ENCODE data around the gene CEP350.

DNA sequence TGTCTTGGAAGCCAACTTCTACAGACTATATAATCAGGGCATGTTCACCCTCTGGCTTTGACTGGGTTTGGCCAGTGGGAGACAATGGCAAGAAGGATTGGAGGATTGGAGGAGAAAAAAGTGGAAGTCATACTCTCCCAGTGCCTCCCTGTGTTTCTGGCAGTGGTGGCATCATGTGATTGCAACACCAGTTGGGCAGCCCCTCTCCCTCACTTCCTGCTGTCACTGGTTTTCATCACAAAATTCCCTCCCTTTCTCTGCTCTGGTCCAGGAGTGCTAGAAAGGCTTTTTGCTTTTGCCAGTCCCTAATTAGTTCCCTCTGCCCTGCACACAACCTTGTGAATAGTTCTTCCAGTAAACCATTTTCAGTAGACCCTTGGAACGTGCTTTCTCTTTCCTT lies 196.4 kb downstream of the CEP350 start:
- TF ChIP-seq POLR2AphosphoS5 (IDR thresholded peaks at IDR 0.05; ENCODE audit: borderline replicate concordance, low read depth, low read length) (no peak), EZH2 (IDR thresholded peaks at IDR 0.05) (no peak), FOXP2 (optimal IDR thresholded peaks at IDR 0.05; ENCODE audit: control extremely low read depth, extremely low read length, insufficient read depth) (no peak)
